DMS 273 (cell line): Measurements from ENCODE around the gene ZNF652.
"Not testable (repeated sequence)": the region's sequence is repeated elsewhere in the genome, so short reads cannot be mapped to it uniquely, and the experiment has no call there.

Experiments
- DNase-seq: peaks from one replicate; lab custom pipeline; 2025; ENCODE audit not compliant: unreplicated experiment; lab: John Stamatoyannopoulos, UW

Gene ZNF652

GRCh38 chr17:49316889-49317675 is 45.0 kb downstream of the ZNF652 start:
- DNase-seq, result no peak

GRCh38 chr17:49316258-49316570 is 45.8 kb downstream of the ZNF652 start:
- no peak for DNase-seq

- peak; percentile 82 for DNase-seq
Measured at GRCh38 chr17:49315551-49316257, 46.3 kb downstream of the ZNF652 start.

- no peak for DNase-seq
Measured at GRCh38 chr17:49312722-49313121, 49.3 kb downstream of the ZNF652 start.

- no peak for DNase-seq
Measured at GRCh38 chr17:49299996-49300395, 62.1 kb downstream of the ZNF652 start.

- DNase-seq, result no peak
Measured at GRCh38 chr17:49298371-49298976, 63.6 kb downstream of the ZNF652 start.

GRCh38 chr17:49297141-49297540 is 64.9 kb downstream of the ZNF652 start:
- DNase-seq, result no peak

- DNase-seq, result no peak
Measured at GRCh38 chr17:49294122-49294521, 67.9 kb downstream of the ZNF652 start.

- DNase-seq, result no peak
Measured at GRCh38 chr17:49292901-49293300, 69.1 kb downstream of the ZNF652 start.

GRCh38 chr17:49291929-49292328 is 70.1 kb downstream of the ZNF652 start:
- DNase-seq, result no peak

- DNase-seq, result peak; percentile 63
Measured at GRCh38 chr17:49290690-49291359, 71.2 kb downstream of the ZNF652 start.

GRCh38 chr17:49288388-49288787 is 73.7 kb downstream of the ZNF652 start:
- DNase-seq, result no peak

GRCh38 chr17:49287481-49287880 is 74.6 kb downstream of the ZNF652 start:
- DNase-seq, result no peak

GRCh38 chr17:49286261-49286973 is 75.6 kb downstream of the ZNF652 start:
- DNase-seq, result not testable (repeated sequence)

GRCh38 chr17:49285716-49286115 is 76.3 kb downstream of the ZNF652 start:
- DNase-seq, result no peak

GRCh38 chr17:49280918-49281317 is 81.1 kb downstream of the ZNF652 start:
- no peak for DNase-seq

GRCh38 chr17:49280061-49280460 is 82.0 kb downstream of the ZNF652 start:
- DNase-seq, result no peak

- DNase-seq, result not testable (repeated sequence)
Measured at GRCh38 chr17:49279263-49280015, 82.6 kb downstream of the ZNF652 start.

- DNase-seq, result no peak
Measured at GRCh38 chr17:49278076-49278475, 84.0 kb downstream of the ZNF652 start.

- DNase-seq, result no peak
Measured at GRCh38 chr17:49277638-49278037, 84.4 kb downstream of the ZNF652 start.
